CD14-positive monocyte (primary cell): ENCODE data around the gene NLRP4. TPM values are rescaled to one million over a fixed set of nuclear protein-coding genes. Genes with fewer than 3 reads are reported as not detected.

Source experiments
- DNase-seq, 3 donors: peaks; one replicate each; pipeline ENCODE4 v3.0.0-alpha.2; 2011 to 2022
- H2AFZ ChIP-seq: 2 replicates; pipeline ENCODE4 v1.6.0; 2012; ENCODE audit warnings: mild to moderate bottlenecking, low read depth, low read length, inconsistent platforms; ENCODE audit not compliant: insufficient read depth, poor library complexity, severe bottlenecking
- H3K27ac ChIP-seq, 2 donors: 1 replicate in 1 of 2; 2 replicates in 1 of 2; pipeline ENCODE4 v1.5.1; 2012 to 2013; ENCODE audit warnings: low read length in 2 of 2, control low read depth in 1 of 2, inconsistent platforms in 1 of 2, low read depth in 1 of 2, mild to moderate bottlenecking in 1 of 2
- H3K27me3 ChIP-seq, 2 donors: one replicate each; pipeline versions ENCODE4 v1.6.0 to v1.6.1; 2011 to 2013; ENCODE audit warnings: low read length in 2 of 2; ENCODE audit not compliant: control insufficient read depth in 2 of 2, insufficient read depth in 2 of 2
- H3K36me3 ChIP-seq, 2 donors: replicated peaks in 1 of 2; 1 replicate in 1 of 2; 2 replicates in 1 of 2; pipeline versions ENCODE4 v1.5.1 to v1.6.1; 2012 to 2013; ENCODE audit warnings: low read length in 2 of 2, control low read depth in 1 of 2, inconsistent platforms in 1 of 2, mild to moderate bottlenecking in 1 of 2; ENCODE audit not compliant: insufficient read depth in 2 of 2, control insufficient read depth in 1 of 2
- H3K4me1 ChIP-seq, 2 donors: 1 replicate in 1 of 2; 2 replicates in 1 of 2; pipeline versions ENCODE4 v1.5.1 to v1.6.1; 2012 to 2013; ENCODE audit warnings: low read length in 2 of 2, control low read depth in 1 of 2, inconsistent platforms in 1 of 2, mild to moderate bottlenecking in 1 of 2, moderate library complexity in 1 of 2; ENCODE audit not compliant: insufficient read depth in 2 of 2, control insufficient read depth in 1 of 2
- H3K4me2 ChIP-seq: replicated peaks from 2 replicates; pipeline ENCODE3; 2012; ENCODE audit warnings: low read length, moderate library complexity, mild to moderate bottlenecking; ENCODE audit not compliant: poor library complexity, severe bottlenecking; ENCODE audit errors: extremely low read depth
- H3K4me3 ChIP-seq, 3 experiments: fragments of 200-600 bp in 1 of 3; sonication (generic) in 1 of 3; replicated peaks in 1 of 3; 1 replicate in 2 of 3; 2 replicates in 1 of 3; pipeline ENCODE4 v1.5.1; 2011 to 2013; ENCODE audit warnings: low read length in 3 of 3, mild to moderate bottlenecking in 3 of 3, control low read depth in 2 of 3, low read depth in 2 of 3, inconsistent platforms in 1 of 3, moderate library complexity in 1 of 3
- H3K79me2 ChIP-seq: 2 replicates; pipeline ENCODE4 v1.6.0; 2012; ENCODE audit warnings: mild to moderate bottlenecking, control low read depth, inconsistent platforms, low read length, moderate library complexity; ENCODE audit not compliant: insufficient read depth
- H3K9ac ChIP-seq: 2 replicates; pipeline ENCODE4 v1.6.0; 2017; ENCODE audit warnings: low read length, mild to moderate bottlenecking; ENCODE audit not compliant: insufficient read depth, poor library complexity, severe bottlenecking
- H3K9me3 ChIP-seq, 2 donors: replicated peaks in 1 of 2; 1 replicate in 1 of 2; 2 replicates in 1 of 2; pipeline versions ENCODE4 v1.5.1 to v1.6.1; 2012 to 2013; ENCODE audit warnings: low read length in 2 of 2, control low read depth in 1 of 2; ENCODE audit not compliant: control insufficient read depth in 1 of 2, insufficient read depth in 1 of 2
- H4K20me1 ChIP-seq: 2 replicates; pipeline ENCODE4 v1.6.0; 2012; ENCODE audit warnings: mild to moderate bottlenecking, low read length, control low read depth, moderate library complexity; ENCODE audit not compliant: insufficient read depth
- H3K27ac Mint-ChIP-seq, 7 donors: one replicate each; pipeline ENCODE4 v1.8.0; 2020; ENCODE audit warnings: mild to moderate bottlenecking in 7 of 7, mixed read lengths in 7 of 7, moderate library complexity in 6 of 7, inconsistent platforms in 2 of 7
- H3K27me3 Mint-ChIP-seq, 3 donors: one replicate each; pipeline ENCODE4 v1.8.0; 2021 to 2022; ENCODE audit warnings: low read depth in 3 of 3, mild to moderate bottlenecking in 3 of 3, mixed read lengths in 3 of 3, moderate library complexity in 3 of 3, inconsistent platforms in 1 of 3
- H3K36me3 Mint-ChIP-seq, 2 donors: one replicate each; pipeline ENCODE4 v1.8.0; 2020; ENCODE audit warnings: mixed read lengths in 2 of 2, inconsistent platforms in 1 of 2, mild to moderate bottlenecking in 1 of 2
- H3K4me1 Mint-ChIP-seq: one replicate; pipeline ENCODE4 v1.8.0; 2020; ENCODE audit warnings: mild to moderate bottlenecking, mixed read lengths
- H3K4me3 Mint-ChIP-seq, 2 donors: one replicate each; pipeline ENCODE4 v1.8.0; 2020; ENCODE audit warnings: mild to moderate bottlenecking in 2 of 2, mixed read lengths in 2 of 2, moderate library complexity in 1 of 2
- H3K9me3 Mint-ChIP-seq, 7 donors: one replicate each; pipeline ENCODE4 v1.8.0; 2020 to 2022; ENCODE audit warnings: mixed read lengths in 7 of 7, mild to moderate bottlenecking in 6 of 7, moderate library complexity in 6 of 7, inconsistent platforms in 2 of 7
- WGBS: methylation state at CpG from one replicate; pipeline ENCODE4 v1.1.5; 2013; ENCODE audit warnings: missing lambda C conversion rate; ENCODE audit not compliant: insufficient coverage; 5-methylcytosine and 5-hydroxymethylcytosine counted together
- intact Hi-C, 2 donors: fragments of 100-400 bp; cut with micrococcal nuclease; formaldehyde crosslinking; loops; one replicate each; pipeline versions ENCODE4 v1.15.0 to v1.15.1; 2023
- polyA plus RNA-seq, 3 donors: library from polyadenylated mRNA; depleted of rRNA in 1 of 3; unstranded in 2 of 3; stranded (reverse) in 1 of 3; fragments of 300-500 nt in 2 of 3; fragments of >200 nt in 1 of 3; fragmentation: Illumina TruSeq in 2 of 3; gene quantifications; 1 replicate in 2 of 3; 2 replicates in 1 of 3; pipeline ENCODE4 v1.2.3, GENCODE V29; 2012 to 2021
- TF ChIP-seq, protein P1 (sequence below): fragments of 200-600 bp; IDR thresholded peaks from one replicate; pipeline ENCODE4 v1.8.0; 2022; ENCODE audit warnings: antibody characterized with exemption, mild to moderate bottlenecking

NLRP4 gene
- polyA plus RNA-seq, 3 donors, result not detected

DNA sequence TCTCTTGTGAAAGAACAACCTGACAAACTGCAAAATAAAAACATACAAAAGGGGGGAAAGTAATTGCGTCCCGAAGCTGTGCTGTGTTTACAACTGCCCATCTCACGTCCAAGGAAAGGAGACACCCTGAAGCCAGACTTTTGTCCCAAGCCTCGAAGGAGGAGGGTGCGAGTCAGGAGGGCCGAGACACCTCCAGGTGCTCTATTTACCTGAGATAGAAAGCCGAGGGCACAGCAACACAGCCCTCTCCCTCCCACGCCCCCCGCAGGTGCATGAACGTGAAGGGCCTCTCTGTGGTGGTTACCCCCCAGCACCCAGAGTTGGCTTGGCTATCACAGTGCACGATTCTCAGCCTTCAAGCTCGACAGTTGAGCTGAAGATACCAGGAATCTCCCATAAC, 62.6 kb downstream of the NLRP4 start:
- DNase-seq, result no peak
- intact Hi-C loops, result no loop called here
- no peaks in the 10 kb centered on the region for H3K4me1 ChIP-seq
- H3K27me3 Mint-ChIP-seq, result no peaks in the 10 kb centered on the region
- H3K27ac ChIP-seq, result no peak overlapping the region
- 87% methylated on average over 7 of the region's 12 CpGs for WGBS
- no peak overlapping the region for H3K4me3 Mint-ChIP-seq
- peaks cover 17 to 73% (median 47%) of the 10 kb centered on the region in 7 donors for H3K9me3 Mint-ChIP-seq
- TF ChIP-seq, protein P1, sequence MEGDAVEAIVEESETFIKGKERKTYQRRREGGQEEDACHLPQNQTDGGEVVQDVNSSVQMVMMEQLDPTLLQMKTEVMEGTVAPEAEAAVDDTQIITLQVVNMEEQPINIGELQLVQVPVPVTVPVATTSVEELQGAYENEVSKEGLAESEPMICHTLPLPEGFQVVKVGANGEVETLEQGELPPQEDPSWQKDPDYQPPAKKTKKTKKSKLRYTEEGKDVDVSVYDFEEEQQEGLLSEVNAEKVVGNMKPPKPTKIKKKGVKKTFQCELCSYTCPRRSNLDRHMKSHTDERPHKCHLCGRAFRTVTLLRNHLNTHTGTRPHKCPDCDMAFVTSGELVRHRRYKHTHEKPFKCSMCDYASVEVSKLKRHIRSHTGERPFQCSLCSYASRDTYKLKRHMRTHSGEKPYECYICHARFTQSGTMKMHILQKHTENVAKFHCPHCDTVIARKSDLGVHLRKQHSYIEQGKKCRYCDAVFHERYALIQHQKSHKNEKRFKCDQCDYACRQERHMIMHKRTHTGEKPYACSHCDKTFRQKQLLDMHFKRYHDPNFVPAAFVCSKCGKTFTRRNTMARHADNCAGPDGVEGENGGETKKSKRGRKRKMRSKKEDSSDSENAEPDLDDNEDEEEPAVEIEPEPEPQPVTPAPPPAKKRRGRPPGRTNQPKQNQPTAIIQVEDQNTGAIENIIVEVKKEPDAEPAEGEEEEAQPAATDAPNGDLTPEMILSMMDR, result no peak
- no peak overlapping the region for H3K27ac Mint-ChIP-seq
- no peaks in the 10 kb centered on the region for H3K79me2 ChIP-seq
- H3K4me3 ChIP-seq, result no peak overlapping the region
- no peak overlapping the region for H3K9ac ChIP-seq
- no peaks in the 10 kb centered on the region for H4K20me1 ChIP-seq
- H3K27me3 ChIP-seq, result no peaks in the 10 kb centered on the region
- H3K36me3 ChIP-seq, result no peaks in the 10 kb centered on the region
- H3K4me2 ChIP-seq, result no peak overlapping the region
- no peaks in the 10 kb centered on the region for H3K36me3 Mint-ChIP-seq
- no peaks in the 10 kb centered on the region for H3K4me1 Mint-ChIP-seq
- peaks cover 54 to 59% of the 10 kb centered on the region in 2 donors for H3K9me3 ChIP-seq
- H2AFZ ChIP-seq, result no peak overlapping the region

DNA sequence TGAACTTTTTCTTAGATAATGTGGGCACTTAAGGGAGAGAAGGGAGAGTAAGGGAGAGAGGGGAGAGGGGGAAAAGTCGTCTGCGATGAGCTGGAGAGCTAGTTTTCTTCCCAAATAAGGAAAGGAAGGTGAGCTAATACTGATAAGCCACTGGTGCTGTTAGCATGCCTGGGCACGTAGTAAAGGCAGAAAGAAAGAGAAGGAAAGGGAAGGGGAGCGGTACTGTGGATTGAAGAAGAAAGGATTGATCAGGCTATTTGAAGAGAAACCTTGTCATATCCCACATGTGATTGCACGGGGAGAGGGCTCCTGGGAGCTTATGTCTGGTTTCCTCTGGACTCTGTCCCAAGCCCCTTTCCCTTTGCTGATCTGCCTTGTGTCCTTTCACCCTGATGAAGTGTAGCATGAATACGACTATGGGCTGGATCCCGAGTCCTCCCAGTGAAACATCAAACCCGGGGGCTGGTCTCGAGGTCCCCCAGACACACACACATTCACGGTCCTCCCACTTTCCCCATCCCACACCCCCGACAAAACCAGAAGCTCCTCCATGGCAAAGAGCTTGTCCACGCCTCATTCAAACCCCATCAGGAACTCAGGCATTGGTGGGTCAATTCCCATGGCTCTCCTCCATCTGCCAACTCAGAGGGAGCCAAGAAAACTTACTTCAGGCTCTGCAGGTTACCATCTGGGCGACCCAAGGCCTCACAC, 65.2 kb downstream of the NLRP4 start:
- Histone ChIP-seq H4K20me1 (no peaks in the 10 kb centered on the region), H3K4me2 (no peak overlapping the region), H2AFZ (no peak overlapping the region), H3K9ac (no peak overlapping the region), H3K4me1 (no peaks in the 10 kb centered on the region), H3K4me3 (no peak overlapping the region), H3K27me3 (no peaks in the 10 kb centered on the region), H3K79me2 (no peaks in the 10 kb centered on the region), H3K36me3 (no peaks in the 10 kb centered on the region), H3K27ac (no peak overlapping the region), H3K9me3 (peaks cover 41 to 49% of the 10 kb centered on the region in 2 donors)
- H3K4me3 Mint-ChIP-seq, result no peak overlapping the region
- WGBS, result 84% methylated on average over 10 of the region's 13 CpGs
- peaks cover 16 to 66% (median 50%) of the 10 kb centered on the region in 7 donors for H3K9me3 Mint-ChIP-seq
- intact Hi-C loops, result no loop called here
- TF ChIP-seq, protein P1, result no peak
- H3K36me3 Mint-ChIP-seq, result no peaks in the 10 kb centered on the region
- H3K4me1 Mint-ChIP-seq, result no peaks in the 10 kb centered on the region
- H3K27me3 Mint-ChIP-seq, result no peaks in the 10 kb centered on the region
- H3K27ac Mint-ChIP-seq, result no peak overlapping the region
- no peak for DNase-seq
